H9 (cell line): ENCODE measurements around the gene CCDC7. TPM values are rescaled to one million over a fixed set of nuclear protein-coding genes. Genes with fewer than 3 reads are reported as not detected.

Source experiments
- DNase-seq: peaks from one replicate; pipeline ENCODE4 v3.0.0-alpha.2; 2017
- H2AFZ ChIP-seq: one replicate; pipeline ENCODE4 v1.6.1; 2013; ENCODE audit warnings: mild to moderate bottlenecking, low read length, control low read depth, moderate library complexity
- H2AK5ac ChIP-seq: 2 replicates; pipeline ENCODE4 v1.6.1; 2013; ENCODE audit warnings: low read length, control low read depth, mixed read lengths; ENCODE audit not compliant: insufficient read length
- H2BK120ac ChIP-seq: one replicate; pipeline ENCODE4 v1.6.1; 2013; ENCODE audit warnings: low read depth, mild to moderate bottlenecking, low read length, control low read depth, inconsistent platforms; ENCODE audit not compliant: poor library complexity, severe bottlenecking
- H2BK12ac ChIP-seq: 2 replicates; pipeline ENCODE4 v1.6.1; 2013; ENCODE audit warnings: low read length, control low read depth, mixed read lengths, low read depth; ENCODE audit not compliant: insufficient read length
- H2BK15ac ChIP-seq: 2 replicates; pipeline ENCODE4 v1.6.1; 2013; ENCODE audit warnings: low read depth, low read length, control low read depth
- H2BK20ac ChIP-seq: one replicate; pipeline ENCODE4 v1.6.1; 2013; ENCODE audit warnings: low read depth, mild to moderate bottlenecking, low read length, control low read depth, inconsistent platforms; ENCODE audit not compliant: poor library complexity, severe bottlenecking
- H2BK5ac ChIP-seq: 2 replicates; pipeline ENCODE4 v1.6.1; 2013; ENCODE audit warnings: low read length, control low read depth, mixed read lengths; ENCODE audit not compliant: insufficient read length
- H3K14ac ChIP-seq: 2 replicates; pipeline ENCODE4 v1.6.1; 2013; ENCODE audit warnings: low read length, control low read depth; ENCODE audit not compliant: insufficient read depth
- H3K18ac ChIP-seq: 2 replicates; pipeline ENCODE4 v1.6.1; 2013; ENCODE audit warnings: low read depth, mild to moderate bottlenecking, mixed read lengths, low read length, control low read depth; ENCODE audit not compliant: insufficient read length
- H3K23ac ChIP-seq: 2 replicates; pipeline ENCODE4 v1.6.1; 2013; ENCODE audit warnings: low read length, control low read depth, mixed read lengths, low read depth; ENCODE audit not compliant: insufficient read length
- H3K23me2 ChIP-seq: 2 replicates; pipeline ENCODE4 v1.6.1; 2013; ENCODE audit warnings: low read depth, mild to moderate bottlenecking, mixed read lengths, low read length, control low read depth; ENCODE audit not compliant: insufficient read length, poor library complexity, severe bottlenecking
- H3K27ac ChIP-seq: 2 replicates; pipeline ENCODE4 v1.5.1; 2013; ENCODE audit warnings: low read length, control low read depth, mixed read lengths, low read depth; ENCODE audit not compliant: insufficient read length
- H3K27me3 ChIP-seq: 2 replicates; pipeline ENCODE4 v1.6.1; 2013; ENCODE audit warnings: low read length, control low read depth, inconsistent platforms; ENCODE audit not compliant: insufficient read depth
- H3K4ac ChIP-seq: 2 replicates; pipeline ENCODE4 v1.6.1; 2013; ENCODE audit warnings: low read depth, mild to moderate bottlenecking, control low read depth, inconsistent platforms, low read length, moderate library complexity
- H3K4me1 ChIP-seq: 2 replicates; pipeline ENCODE4 v1.6.1; 2013; ENCODE audit warnings: low read length, control low read depth, inconsistent platforms; ENCODE audit not compliant: insufficient read depth
- H3K4me2 ChIP-seq: 2 replicates; pipeline ENCODE4 v1.6.1; 2013; ENCODE audit warnings: low read length, control low read depth, mixed read lengths; ENCODE audit not compliant: insufficient read length, insufficient read depth
- H3K56ac ChIP-seq: 2 replicates; pipeline ENCODE4 v1.6.1; 2013; ENCODE audit warnings: low read depth, mild to moderate bottlenecking, mixed read lengths, low read length, control low read depth; ENCODE audit not compliant: insufficient read length
- H3K79me1 ChIP-seq: 2 replicates; pipeline ENCODE4 v1.6.1; 2013; ENCODE audit warnings: low read depth, mild to moderate bottlenecking, moderate library complexity, low read length, control low read depth, inconsistent platforms; ENCODE audit not compliant: insufficient read depth, poor library complexity, severe bottlenecking
- H3K79me2 ChIP-seq: 2 replicates; pipeline ENCODE4 v1.6.1; 2013; ENCODE audit warnings: low read length, control low read depth, inconsistent platforms; ENCODE audit not compliant: insufficient read depth
- H3K9ac ChIP-seq: 2 replicates; pipeline ENCODE4 v1.6.1; 2013; ENCODE audit warnings: low read length, control low read depth, mixed read lengths; ENCODE audit not compliant: insufficient read length; ENCODE audit errors: extremely low read depth
- H3K9me3 ChIP-seq: one replicate; pipeline ENCODE4 v1.6.1; 2013; ENCODE audit warnings: low read depth, low read length, inconsistent platforms; ENCODE audit not compliant: control insufficient read depth
- H3T11ph ChIP-seq: one replicate; pipeline ENCODE4 v1.6.1; 2013; ENCODE audit warnings: mild to moderate bottlenecking, low read length, control low read depth, inconsistent platforms
- H4K20me1 ChIP-seq: one replicate; pipeline ENCODE4 v1.6.1; 2013; ENCODE audit not compliant: control insufficient read depth, insufficient read length, insufficient read depth
- H4K5ac ChIP-seq: 2 replicates; pipeline ENCODE4 v1.6.1; 2013; ENCODE audit warnings: low read depth, mild to moderate bottlenecking, mixed read lengths, low read length, control low read depth; ENCODE audit not compliant: insufficient read length
- H4K8ac ChIP-seq: replicated peaks from 2 replicates; pipeline ENCODE4 v1.6.1; 2013; ENCODE audit warnings: low read length, control low read depth, mixed read lengths, low read depth; ENCODE audit not compliant: insufficient read length
- H4K91ac ChIP-seq: 2 replicates; pipeline ENCODE4 v1.6.1; 2013; ENCODE audit warnings: low read depth, mild to moderate bottlenecking, moderate library complexity, mixed read lengths, low read length, control low read depth; ENCODE audit not compliant: insufficient read length
- H3K27ac Mint-ChIP-seq, 3 experiments: 2 replicates in 2 of 3; 3 replicates in 1 of 3; pipeline ENCODE4 v1.8.0; 2020 to 2021; ENCODE audit warnings: mixed read lengths in 3 of 3, mild to moderate bottlenecking in 1 of 3, moderate library complexity in 1 of 3
- H3K27me3 Mint-ChIP-seq: 2 replicates; pipeline ENCODE4 v1.8.0; 2021; ENCODE audit warnings: low read depth, mild to moderate bottlenecking, moderate library complexity, mixed read lengths
- H3K36me3 Mint-ChIP-seq, 3 experiments: 2 replicates in 2 of 3; 3 replicates in 1 of 3; pipeline ENCODE4 v1.8.0; 2020 to 2021; ENCODE audit warnings: low read depth in 3 of 3, mixed read lengths in 3 of 3; ENCODE audit not compliant: insufficient read depth in 1 of 3
- H3K4me1 Mint-ChIP-seq, 2 experiments: 2 replicates each; pipeline ENCODE4 v1.8.0; 2020; ENCODE audit warnings: mixed read lengths in 2 of 2
- H3K4me3 Mint-ChIP-seq, 2 experiments: 2 replicates in 1 of 2; 3 replicates in 1 of 2; pipeline ENCODE4 v1.8.0; 2020 to 2021; ENCODE audit warnings: mild to moderate bottlenecking in 2 of 2, mixed read lengths in 2 of 2, moderate library complexity in 1 of 2
- H3K9me3 Mint-ChIP-seq, 2 experiments: 2 replicates in 1 of 2; 3 replicates in 1 of 2; pipeline ENCODE4 v1.8.0; 2020; ENCODE audit warnings: mild to moderate bottlenecking in 2 of 2, mixed read lengths in 2 of 2, moderate library complexity in 1 of 2
- CTCF ChIP-seq: fragments of 200-600 bp; sonication (generic); conservative IDR thresholded peaks from 3 replicates; pipeline ENCODE4 v1.8.0; 2021; ENCODE audit warnings: antibody characterized with exemption, mild to moderate bottlenecking
- total RNA-seq: library from RNA; stranded (reverse); gene quantifications from 2 replicates; pipeline ENCODE4 v1.2.1, GENCODE V29; 2021

The CCDC7 gene
- total RNA-seq, 1 experiment from 2014 or later = 1.6 TPM

- H3K4me1 Mint-ChIP-seq = 0 out of 4 replicates have a peak, but pooled peaks cover 0 to 2% of the 10 kb centered on the region in 2 experiments
Observed at GRCh38 chr10:32687116-32687515, 241.2 kb downstream of the CCDC7 start.

More at GRCh38 chr10:32687116-32687515, 241.2 kb downstream of the CCDC7 start:
- Histone ChIP-seq H2BK5ac (no peak overlapping the region), H2BK12ac (no peak overlapping the region), H3T11ph (no peak overlapping the region), H3K27ac (no peak overlapping the region), H3K23me2 (no peaks in the 10 kb centered on the region), H3K18ac (no peak overlapping the region), H2BK20ac (no peak overlapping the region), H4K91ac (no peak overlapping the region), H3K4ac (no peak overlapping the region), H3K4me2 (no peak overlapping the region), H3K4me1 (no peaks in the 10 kb centered on the region), H3K27me3 (no peaks in the 10 kb centered on the region), H2BK15ac (no peak overlapping the region), H3K23ac (no peak overlapping the region), H4K5ac (no peak overlapping the region), H3K56ac (no peak overlapping the region), H4K8ac (no peak overlapping the region), H2AFZ (no peak overlapping the region), H3K79me1 (no peaks in the 10 kb centered on the region), H3K9me3 (no peaks in the 10 kb centered on the region), H2AK5ac (no peak overlapping the region), H3K9ac (no peak overlapping the region), H4K20me1 (no peaks in the 10 kb centered on the region), H3K79me2 (no peaks in the 10 kb centered on the region), H2BK120ac (no peak overlapping the region), H3K14ac (no peak overlapping the region)
- H3K9me3 Mint-ChIP-seq = peaks cover 3 to 8% of the 10 kb centered on the region in 2 experiments; a peak in 3 of 5 replicates
- TF ChIP-seq CTCF = no peak
- H3K4me3 Mint-ChIP-seq = no peak overlapping the region
- H3K27me3 Mint-ChIP-seq = no peaks in the 10 kb centered on the region
- no peak for DNase-seq
- no peaks in the 10 kb centered on the region; a peak in 2 of 7 replicates for H3K36me3 Mint-ChIP-seq
- H3K27ac Mint-ChIP-seq = no peak overlapping the region
